NCI-H146 treated with DMSO at 0.1 percent for 48 hours (cell line): ENCODE data around the gene QRFP.

ENCODE experiments used
- DNase-seq: peaks from one replicate; lab custom pipeline; 2025; ENCODE audit not compliant: unreplicated experiment; lab: John Stamatoyannopoulos, UW

The QRFP gene

DNA sequence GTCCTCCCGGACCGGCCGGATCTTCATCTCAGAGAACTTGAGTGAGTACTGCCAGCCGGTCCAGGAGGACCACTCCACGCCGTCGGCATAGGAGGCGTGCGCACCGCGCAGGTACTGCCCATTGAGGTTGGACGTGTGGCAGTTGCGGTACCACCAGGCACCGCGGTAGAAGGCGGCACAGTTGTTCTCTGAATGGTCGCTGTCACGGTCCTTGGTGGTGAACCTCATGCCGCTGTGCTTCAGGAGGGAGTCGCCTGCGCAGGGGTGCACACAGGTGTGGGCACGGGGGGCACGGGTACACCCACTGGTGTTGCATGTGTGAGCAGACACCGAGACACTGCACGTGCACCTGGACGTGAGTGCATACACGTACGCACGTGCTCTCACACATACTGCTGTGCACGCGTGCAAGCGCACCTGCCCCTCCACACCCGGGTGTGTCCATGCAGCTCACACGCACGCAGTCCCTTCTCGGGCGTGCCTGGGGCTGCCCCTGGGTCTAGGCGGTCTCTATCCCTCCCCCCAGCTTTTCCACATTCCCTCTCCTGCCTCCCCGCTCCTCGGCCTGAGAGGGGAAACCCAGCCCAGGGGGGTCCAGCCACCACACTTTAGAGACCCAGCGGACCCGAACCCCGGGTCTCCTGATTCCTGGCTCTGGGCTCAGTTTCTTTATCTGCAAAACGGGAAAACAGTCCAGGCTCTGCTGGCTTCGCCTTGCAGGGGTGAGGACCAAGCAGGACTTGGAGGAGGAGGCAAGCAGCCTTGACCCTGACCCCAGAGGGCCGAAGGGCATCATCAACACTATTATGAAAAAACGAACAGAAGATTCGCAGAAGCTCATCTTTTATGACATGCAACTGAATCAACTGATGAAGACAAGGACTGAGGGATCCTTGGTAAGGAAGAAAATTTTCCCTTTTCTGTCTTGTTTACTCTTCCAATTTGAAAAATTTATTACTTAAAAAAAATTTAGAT lies 7.7 kb upstream of the QRFP start:
- no peak for DNase-seq

DNA sequence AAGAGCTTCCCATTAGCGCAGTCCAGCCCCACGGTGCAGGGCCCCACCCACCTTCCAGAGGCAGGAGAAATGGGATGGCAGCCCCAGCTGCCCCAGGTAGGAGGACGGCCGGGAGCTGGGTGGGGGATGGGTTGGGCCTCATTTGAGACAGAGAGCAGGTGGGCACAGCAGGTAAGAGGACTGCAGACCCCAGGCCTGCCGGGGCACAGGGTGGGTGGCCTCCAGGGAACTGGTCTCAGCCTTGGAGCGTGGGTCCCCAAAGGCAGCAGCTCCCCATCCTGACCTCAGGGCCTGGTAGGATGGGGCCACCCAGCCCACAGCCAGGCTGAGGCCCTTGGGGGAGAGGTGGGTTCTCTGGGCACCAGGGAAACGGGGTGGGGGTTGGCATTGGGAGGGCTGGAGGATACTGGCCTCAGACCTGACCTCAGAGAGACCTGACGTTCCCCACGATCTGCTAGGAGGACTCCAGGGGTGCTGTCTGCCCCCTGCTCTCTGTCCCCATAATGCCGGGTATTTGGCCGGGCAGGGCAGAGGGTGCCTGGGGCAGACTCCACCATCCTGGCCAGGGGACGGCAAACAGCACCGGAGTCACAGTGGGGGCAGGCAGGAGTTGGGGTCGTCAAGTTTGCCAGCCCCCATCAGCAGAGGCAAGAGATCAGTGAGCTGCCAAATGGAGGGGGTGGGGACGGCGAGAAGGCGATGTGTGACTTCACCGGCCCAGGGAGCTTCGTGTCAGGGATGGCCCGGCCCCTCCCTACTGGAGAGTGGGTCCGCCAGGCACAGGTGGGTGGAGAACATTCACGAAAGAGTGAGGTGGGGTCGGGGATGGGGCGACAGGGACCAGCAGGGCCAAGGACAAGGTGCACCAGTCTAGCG lies 6.8 kb upstream of the QRFP start:
- DNase-seq = no peak

DNA sequence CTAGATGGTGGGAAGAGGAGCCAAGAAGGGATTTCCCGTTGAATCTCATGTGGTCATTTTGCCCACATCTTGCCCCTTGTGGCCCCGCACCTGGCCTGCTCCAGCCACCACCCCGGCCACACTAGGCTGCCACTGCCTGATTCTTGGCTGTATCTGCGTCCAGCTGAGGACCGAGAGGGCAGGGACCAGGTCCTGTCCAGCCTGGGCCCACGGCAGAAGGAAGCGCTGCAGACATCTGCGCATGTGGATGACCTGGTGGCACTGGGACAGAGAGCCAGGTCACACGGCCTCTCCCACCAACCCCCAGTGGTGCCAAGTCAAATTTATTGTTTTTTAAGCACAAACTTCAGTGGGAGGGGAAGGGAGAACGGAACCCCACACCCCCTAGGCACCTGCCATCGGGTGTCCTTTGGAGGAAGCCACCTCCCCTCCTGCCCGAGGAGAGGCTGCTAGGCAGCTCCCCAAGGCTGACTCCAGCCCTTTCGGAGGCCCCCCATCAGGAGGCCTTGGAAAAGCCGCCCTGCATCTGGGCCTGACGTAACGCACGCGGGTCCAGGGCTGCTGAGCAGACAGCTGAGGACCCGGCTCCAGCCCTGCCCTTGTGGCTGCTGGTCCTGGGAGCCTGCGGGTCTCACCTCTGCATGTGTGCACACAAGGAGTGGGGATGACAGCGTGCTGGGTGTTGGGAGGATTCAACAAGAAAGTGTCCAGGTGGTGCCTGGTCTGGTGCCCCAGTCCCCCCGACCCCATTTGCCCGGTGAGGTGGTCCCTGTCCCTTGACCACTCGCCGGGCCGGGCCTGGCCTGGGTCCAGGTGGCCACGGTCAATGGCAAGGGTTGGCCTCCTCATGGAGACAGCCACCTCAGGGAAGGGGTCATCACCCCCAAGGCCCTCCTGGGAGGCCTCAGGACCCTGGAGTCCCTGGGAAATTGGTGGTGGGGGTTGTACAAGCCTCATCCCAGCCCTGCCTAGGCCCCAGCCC lies 5.9 kb upstream of the QRFP start:
- DNase-seq = no peak

DNA sequence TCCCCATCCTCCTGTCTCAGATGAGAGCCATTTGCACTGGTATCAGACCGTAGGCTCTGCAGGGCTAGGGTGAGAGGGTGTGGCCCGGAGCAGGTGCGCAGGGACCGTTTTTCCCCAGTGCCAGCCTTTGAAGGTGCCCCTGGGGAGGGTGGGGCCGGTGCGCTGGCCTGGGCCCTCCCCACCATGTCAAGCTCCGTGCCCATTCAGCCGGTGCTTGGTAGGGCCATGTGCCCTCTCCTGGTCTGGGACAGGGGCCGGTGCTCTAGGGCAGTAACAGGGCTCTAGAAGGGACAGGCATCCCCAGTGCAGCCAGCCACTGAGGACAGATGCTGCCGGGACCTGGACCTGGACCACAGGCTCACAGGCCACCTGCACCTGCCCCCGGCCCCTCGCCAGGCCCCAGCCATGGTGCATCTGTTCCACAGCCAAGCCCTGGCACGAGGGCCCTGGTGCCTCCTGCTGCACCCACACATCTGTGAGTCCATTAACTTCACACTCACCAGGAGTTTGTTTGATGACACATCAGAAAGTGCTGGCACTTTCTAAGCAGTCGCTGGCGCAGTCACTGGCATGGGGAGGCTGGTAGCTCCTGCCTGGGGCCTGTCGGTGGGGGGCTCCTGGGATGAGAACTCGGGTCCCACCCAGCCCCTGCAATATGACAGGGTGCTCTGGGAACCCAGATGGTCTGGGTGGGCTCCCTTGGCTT lies 5.0 kb upstream of the QRFP start:
- DNase-seq = no peak

DNA sequence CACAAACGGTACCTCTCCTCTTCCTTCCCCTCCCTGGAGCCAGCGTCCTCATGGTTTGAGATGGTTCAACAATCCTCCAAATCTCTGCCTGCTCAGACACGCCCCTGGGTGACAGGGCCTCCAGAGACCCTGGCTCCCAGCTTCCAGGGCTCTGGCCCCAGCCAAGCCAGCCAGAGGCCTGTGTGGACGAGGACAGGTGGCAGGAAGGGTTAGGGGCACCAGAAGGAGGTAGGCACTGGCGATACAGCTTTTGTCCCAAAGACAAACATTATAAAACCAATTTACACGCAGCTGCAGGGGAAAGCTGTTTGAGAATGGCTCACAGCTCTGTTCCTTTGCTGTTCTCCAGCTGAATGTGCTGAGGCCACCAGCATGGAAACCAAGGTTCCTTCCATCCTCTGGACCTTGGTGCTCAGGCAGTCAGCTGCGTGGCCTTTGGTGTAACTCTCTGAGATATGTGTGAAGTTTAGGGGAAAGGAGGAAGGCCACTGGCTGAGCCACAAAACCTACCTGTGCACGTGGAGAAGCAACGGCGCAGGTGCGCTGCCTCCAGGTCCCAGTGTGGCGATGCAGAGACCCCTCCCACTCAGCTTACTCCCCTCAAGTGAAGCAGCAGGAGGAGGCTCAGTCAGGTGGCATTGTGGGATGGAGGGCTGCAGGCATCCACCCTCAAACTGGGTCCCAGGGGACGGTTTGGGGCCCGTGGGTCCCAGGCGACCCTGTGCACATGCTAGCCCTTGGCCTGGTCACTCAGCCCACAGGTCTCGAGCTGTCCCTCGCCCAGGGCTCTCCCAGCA lies 4.3 kb upstream of the QRFP start:
- DNase-seq = peak; percentile 31

DNA sequence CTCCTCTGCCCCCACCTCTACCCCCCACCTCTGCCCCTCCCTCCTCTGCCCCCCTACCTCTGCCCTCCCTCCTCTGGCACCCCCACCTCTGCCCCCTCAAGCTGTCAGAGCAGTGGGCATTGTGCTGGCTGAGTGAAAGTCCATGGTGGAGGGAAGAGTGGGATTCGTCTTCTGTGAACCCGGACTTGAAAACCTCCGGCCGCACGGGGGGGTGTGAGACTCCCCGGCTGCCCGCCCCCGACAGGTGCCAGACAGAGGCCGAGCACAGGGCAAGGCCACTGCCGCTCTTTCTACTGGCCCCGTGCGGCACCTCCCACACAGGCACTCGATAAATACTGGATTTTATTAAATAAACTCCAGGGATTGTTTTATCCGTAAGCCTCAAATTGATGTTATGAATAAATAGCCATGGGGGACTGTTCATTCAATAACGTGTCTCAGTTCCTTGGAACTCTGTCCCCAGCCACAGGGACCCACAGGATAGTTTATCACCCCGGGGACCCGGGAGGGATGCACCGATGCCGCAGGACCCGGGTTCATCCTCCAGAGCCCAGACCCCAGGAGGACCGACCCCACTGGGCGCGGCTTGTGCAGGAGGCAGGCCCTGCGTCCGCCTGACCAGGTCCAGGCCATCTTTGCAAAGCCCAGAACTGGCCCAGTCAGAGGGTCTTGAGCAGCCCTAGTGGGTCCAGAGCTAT lies 2.6 kb upstream of the QRFP start:
- no peak for DNase-seq

DNA sequence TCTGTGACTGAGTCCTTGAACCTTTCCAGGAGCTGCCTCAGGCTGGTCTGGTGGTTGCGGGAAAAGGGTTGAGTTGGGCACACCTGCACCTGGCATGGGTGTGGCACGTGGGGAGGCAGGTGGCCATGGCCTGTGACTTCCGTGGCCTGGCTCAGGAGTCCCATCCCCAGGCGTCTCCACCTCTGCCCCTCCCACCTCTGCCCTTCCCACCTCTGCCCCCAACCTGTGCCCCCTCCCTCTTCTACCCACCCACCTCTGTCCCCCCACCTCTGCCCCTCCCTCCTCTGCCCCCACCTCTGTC lies 1.9 kb upstream of the QRFP start:
- no peak for DNase-seq

DNA sequence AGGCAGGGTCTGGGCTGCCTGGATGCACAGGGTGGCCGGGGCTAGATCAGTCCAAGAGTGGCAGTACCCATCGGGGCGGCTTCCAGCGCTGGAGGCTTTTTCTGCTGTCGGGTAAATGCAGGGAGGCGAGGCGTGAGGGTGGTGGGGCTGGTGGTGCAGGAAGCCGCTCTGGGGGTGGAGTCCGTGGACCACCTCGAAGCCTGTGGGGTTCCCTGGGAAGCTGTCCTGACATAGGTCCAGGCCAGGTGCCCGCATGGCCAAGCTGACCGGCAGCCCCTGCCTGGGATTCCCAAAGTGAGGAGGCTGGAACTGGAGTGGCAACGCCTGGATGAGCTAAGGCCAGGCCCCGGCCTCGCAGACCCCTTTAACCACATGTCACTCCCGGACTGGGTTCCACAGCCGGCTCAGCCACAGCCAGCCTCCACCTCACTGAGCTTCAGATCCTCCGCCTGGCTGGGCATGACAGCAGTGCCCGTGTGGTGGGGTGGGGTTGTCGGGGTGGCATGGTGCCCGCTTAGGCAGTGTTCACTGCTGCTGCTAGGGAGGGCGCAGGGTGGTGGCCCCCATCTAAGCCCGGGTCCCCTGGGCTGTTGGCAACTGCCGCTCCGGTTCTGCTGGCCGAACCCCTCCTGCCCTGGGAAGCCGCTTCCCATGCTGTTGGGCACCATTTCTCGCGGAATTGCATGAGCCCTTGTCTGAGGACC lies 1.4 kb upstream of the QRFP start:
- no peak for DNase-seq

DNA sequence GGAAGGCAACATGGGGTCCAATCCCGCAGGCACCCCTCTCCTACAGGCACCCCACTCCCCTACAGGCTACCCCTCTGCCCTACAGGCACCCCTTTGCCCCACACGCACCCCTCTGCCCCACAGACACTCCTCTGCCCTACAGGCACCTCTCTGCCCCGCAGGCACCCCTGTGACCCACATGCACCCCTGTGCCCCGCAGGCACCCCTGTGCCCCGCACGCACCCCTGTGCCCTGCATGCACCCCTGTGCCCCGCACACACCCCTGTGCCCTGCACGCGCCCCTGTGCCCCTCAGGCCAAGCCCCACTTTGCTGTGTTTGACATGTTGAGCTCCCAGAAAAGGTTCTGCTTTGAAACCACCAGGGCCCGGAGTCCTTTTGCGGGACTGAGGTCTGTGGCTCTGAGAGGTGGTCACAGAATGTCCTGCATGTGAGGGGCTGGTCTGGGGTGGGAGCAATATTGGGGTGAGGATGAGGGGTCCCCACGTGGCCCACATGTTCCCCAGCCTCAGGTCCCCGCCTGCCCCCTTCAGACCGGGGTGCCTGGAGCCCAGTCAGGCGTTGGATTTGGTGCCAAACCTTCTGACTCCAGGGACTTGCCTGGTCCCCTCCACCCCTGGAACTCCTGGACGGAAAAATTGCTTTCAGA lies 616 bp upstream of the QRFP start:
- no peak for DNase-seq

DNA sequence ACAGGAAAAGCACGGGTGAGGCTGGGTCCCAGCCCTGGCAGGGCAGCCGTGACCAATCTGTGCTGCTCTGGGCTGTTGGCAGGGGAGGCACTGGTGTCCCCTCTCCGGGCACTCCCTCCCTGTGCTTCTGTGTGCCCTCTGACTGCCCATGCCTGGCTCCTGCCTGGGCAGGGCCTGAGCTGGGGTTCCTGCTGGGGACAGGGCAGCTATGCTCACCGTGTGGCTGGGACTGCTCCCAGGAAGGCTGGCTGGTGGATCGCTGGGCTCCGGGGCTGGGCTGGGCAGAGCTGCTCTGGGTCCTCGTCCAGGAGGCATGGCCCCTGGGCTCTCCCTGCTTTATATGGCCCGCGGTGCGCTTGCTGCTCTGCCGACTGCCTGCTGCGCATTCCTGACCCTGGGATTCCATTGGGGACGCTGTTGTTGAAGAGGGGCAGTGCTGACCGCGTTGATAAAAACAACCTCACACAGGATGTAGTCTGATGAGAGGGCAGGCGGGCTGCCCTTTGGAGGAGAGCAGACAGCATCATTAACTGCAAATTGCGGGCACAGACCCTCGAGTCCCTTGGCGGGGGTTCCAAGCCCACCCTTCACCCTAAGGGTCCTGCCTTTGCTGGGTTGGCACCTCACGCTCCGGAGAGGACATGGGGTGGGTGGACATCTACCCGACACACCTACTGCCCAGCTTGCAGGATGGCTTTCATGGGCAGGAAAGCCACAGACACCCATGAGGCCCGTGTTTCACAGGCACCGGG lies 955 bp downstream of the QRFP start:
- no peak for DNase-seq

DNA sequence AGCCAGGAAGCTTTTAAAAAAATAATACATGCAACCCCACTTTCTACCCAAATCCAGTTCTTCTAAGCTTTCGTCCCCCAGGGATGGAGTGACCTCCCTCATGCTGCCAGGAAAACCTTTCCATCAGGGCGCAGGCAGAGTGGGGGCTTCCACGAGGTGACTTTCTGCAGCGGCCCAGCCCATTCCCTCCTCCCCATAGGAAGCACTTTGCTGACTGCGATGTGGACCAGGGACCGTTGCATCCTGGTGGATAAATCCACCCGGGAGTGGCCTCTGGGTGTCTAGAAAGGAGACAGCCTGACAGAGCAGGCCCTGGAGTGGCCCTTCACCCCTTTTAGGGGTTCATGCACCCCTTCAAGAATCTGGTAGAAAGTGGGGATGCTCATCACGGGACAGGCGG lies 1.6 kb downstream of the QRFP start:
- DNase-seq = no peak

DNA sequence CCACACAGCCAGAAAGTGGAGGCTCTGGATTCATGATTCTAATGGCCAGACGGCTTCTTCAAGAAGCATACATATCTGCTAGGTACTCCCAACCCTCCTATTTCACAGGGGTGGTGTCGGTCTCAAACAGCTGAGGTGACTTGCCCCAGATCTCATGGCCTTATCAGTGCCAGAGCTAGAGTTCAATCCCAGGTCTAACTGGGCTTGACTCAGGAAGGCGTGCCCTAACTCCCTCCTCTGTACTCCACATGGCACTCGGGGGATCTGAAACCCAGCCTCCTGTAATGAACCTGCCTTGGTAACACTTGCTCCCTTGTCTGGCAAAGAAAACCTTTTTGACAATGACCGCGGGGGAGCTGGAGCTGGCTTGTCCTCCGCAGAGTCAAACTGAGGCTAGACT lies 2.1 kb downstream of the QRFP start:
- DNase-seq = no peak

DNA sequence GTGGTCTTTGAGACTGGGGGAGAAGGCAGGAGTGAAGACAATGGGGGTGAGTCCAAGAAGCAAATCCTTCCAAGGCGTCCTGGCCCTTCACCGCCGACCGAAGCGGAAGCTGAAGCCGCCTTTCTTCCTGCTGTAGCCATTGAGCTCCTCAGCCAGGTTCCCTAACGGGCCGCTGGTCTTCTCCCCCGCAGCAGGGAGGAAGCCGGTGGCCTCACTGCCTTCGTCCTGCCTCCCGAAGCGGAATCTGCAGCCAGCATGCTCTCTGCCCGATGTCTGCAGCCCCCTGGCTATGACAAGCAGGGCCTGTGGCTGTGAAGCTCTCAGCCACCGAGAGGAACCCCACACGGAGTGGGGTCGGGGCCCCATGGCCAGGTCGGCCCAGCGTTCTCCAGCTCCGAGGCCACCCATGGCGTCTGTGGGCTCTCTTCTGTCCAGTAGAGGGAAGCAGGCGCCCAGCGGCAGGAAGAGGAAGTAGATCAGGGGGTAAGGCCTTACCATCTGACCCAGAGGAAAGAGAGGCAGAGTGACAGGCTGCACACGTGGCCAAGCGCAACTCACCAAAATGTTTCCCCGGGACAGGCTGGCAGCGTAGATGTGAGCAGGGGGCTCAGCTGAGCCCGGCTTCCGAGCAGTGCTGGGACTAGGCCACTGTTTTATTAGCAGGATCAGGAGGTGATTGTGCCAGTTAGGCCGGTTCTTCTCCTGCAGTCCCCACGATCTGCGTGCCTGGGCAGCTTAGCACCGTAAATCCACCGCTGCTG lies 3.1 kb downstream of the QRFP start:
- DNase-seq = no peak

DNA sequence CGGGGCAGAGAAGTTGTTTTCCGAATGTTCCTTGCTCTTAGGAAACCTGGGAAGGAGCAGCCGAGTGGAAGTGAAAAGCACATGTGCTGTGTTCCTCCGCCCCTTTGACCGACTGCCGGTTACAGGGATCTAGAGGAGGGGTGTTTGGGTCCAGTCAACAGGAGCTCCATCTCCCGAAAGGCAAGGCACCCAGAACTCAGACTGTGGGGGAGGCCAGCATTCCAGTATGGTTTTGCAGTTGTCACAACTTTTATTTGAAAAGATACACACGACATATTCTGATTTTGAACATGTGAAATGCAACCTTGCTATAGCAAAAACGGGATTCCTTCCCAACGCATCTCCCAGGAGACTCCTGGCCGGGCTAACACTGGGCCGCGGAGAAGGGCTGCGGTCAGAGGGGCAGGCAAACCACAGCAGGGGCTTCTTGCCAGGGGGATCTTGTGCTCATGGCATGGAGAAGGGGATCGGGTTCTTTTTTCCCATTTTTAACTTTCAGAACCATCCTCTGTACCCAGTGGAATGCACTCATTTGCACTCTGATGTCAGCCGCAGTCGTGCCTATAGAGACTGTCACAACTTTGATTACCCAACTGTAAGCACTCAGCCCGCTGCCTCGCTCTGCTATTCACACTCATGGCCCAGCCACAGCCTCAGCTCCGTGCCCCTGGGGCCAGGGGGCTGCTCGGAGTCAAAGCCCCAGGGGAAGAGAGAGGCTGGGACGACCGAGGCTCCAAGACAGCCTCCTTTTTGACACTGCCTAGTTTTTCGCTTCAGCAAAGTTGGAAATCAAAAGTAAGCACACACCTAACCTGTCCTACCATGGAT lies 3.9 kb downstream of the QRFP start:
- DNase-seq = no peak

DNA sequence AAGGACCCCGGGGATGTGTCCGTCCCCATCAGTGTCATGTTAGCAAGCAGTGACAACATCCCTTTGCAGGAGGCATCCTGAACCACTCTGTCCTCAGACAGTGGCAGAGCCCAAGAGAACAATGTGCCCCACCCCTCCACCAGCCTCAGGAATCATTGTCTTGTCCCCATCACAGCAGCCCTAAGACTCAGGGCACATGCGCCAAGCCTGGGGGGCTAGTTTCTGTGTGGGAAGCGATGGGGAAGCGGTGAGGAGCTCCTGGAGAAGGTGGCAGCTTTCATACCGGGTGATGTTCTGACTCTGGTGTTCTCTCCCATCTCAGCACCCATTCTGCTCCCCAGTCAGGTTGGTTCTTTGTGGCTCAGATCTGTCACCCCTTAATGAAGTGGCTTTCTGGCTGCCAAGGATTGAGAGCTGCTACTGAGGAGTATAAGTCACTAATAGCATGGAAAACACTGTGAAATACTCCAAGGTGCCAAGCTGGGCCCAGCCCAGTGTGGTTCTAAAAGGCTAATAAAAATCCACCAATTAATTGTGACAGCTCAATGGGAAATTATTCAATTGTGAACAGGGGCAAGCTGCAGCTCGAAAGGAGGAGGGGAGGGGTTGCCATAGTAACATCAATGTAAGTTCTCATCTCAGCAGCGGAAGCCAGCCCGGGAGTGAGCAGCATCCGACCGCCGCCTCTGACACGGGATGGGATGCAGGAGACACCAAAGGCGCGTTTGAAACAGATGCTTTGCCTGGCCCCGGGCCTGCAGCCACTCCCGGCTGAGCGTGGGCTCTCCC lies 4.7 kb downstream of the QRFP start:
- no peak for DNase-seq
